AML-193 (cell line): ENCODE results near the gene FCHO2.

Experiments
- DNase-seq, 2 experiments: peaks; one replicate each; lab custom pipeline; 2025; lab: John Stamatoyannopoulos, UW

Gene FCHO2

DNA sequence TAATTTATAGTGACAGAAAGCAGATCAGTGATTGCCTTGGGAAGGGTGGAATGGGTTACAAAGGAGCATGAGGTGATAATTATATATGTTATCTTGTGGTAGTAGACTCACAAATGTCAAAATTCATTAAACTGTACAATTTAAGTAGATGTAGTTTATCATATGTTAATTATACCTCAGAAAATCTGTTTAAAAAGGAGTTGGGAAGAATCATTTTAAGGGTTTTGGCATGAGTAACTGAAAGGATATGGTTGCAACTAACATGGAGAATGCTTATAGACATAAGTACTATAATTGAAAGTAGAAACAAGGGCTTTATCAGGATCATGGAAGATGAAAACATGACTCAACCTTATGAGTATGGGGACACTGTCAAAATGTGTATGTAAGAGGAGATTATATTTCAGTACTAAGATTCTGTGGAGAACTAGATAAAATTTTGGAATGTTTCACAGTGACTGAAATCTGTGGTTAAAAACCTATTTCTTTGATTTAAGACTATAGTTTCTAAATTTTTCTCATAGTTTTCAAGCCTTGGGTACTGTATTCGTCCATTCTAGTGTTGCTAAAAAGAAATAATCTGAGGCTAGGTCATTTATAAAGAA is 73.3 kb downstream of the FCHO2 start:
- no peak for DNase-seq

DNA sequence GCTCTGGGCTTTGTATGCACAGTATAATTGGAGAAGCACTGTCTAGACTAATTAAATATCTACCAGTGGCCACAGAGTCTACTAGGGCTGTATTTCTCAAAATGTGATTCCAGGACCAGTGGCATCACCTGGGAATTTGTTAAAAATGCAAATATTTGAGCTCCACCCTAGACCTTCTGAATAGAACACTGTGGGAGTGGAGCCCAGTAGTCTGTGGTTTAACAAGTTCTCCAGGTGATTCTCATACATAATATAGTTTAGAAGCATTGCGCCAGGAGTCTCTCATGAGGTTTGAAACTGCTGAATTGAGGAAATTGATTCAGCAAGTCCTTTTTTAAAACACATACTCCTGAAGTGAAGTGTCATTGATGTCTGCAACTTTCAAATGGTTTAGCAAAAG is 74.7 kb downstream of the FCHO2 start:
- DNase-seq: no peak

DNA sequence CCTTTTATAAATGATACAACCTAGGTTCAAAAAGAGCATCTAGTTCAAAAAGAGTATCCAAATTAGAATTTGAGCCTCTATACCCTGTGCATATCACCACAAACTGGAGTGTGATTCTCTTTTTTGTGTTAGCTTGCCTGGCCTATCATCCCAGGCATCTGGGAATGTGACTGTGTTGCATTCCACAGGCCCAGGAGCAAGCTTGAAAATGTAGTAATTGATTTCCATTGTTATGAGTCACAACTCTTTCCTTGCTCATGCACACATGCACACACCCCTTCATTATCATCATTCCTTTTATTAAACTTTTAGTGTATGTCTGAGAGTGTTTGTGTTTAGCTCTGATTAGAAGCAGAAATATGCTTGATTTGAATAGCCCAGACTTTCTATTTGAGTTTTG is 75.2 kb downstream of the FCHO2 start:
- no peak for DNase-seq

DNA sequence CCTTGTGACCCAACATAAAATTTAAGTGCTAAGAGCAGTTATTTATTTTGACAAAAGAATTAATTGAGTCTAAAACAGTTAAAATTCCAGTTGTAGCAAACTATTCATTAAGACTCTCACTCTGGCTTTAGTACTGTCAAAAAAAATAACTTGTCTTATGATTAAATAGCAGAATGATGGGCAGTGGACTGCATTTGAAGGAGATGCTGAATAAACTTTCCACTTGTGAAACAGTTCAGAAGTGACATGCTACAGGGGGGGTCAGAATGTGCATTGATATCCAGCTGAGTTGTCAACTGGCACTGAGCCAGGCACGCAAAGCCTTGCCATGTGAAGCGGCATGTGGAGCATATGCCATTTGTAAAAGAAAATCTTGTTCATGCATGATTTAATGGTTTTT is 76.0 kb downstream of the FCHO2 start:
- no peak for DNase-seq

DNA sequence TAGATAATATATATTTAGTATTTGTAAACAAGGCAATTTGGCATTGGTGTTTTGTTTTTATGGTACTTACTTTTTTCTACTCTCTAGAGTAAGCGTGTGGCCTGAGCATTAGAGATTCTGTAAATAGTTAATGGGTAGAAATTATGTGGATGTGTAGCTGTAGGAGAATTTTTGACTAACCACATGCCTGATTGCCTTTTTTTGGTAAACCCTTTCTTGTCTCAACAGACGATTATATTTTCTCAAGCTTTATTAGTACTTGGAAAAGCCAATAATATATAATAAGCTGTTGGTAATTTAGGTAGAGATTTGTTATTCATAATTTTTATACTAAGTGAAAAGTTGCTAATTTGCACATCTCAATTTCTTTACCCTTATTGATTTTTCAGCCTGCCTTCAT is 76.8 kb downstream of the FCHO2 start:
- no peak for DNase-seq

DNA sequence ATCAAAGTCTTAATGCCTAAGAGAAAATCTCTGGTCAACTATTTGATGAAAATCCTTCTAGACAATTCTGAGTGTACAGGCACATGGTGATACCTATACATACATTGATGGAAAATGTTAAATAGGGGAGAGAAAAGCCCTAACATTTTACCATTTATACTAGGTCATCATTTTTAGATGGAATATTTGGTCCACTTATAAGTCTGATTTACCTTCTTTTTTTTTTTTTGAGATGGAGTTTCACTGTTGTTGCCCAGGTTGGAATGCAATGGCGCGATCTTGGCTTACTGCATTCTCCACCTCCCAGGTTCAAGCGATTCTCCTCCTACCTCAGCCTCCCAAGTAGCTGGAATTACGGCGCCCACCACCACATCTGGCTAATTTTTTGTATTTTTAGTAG is 81.7 kb downstream of the FCHO2 start:
- DNase-seq: no peak

DNA sequence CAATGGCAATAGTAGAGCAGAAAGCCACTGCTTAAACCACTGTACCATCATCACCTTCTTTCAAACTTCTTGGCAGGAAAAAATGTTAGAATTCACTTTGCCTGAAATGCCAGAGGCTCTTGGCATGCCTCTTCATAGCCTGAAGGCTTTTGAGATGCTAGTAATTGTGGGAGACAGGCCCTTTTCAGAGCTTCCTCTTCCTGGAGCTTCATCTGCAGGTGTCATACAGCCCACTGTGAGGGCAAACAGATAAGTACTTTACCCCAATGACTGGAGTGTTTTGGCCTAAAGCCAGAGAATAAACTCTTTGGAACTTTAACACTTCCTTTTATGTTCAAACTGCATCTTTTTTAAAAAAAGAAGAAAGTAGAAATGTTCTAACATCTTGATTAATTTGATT is 83.2 kb downstream of the FCHO2 start:
- DNase-seq: no peak

DNA sequence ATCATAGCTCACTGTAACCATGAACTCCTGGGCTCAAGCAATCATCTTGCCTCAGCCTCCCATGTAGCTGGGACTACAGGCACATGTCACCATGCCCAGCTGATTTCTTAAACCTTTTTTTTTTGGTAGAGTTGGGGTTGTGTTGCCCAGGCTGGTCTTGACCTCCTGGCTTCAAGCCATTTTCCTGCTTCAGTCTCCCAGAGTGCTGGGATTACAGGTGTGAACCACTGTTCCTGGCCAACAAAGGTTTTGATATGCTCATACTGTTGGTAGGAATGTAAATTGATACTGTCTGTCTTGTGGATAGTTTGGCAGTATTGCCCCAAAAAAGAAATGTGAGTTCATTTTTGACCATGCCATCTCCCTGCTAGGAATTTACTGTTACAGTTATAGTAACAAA is 87.2 kb downstream of the FCHO2 start:
- no peak for DNase-seq

DNA sequence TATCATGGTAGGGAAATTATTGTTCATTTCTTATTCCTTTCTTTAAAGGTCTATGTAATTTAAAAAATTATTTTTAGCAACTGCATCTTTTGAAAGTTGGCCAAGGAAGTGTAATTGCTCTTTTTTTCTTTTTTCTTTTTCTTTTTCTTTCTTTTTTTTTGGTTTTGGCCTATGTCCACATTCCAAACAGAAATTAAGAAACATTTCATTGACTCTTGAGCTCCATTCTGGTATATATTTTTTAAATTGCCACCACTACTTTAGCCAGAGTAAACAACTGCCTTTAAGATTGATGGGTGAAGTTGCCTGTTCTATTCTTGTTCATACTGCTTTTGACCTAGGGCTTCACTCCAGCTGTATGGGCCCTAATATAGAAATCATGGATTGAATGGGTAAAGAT is 88.7 kb downstream of the FCHO2 start:
- DNase-seq: no peak

DNA sequence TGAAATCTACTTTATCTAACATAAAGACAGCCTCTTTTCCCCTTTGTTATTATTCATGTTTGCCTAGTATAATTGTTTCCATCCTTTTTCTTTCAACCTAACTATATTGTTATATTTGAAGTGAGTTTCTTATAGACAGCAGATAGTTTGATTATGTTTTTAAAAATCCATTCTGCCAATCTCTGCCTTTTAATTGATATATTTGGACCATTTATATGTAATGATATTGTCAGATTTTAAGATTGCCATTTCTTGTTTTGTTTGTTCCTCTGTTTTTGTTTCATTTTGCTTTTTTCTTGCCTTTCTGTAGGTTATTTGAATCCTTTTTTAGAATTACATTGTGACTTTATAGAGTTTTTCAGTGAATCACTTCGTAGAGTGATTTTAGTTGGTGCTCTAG is 89.8 kb downstream of the FCHO2 start:
- DNase-seq: no peak

DNA sequence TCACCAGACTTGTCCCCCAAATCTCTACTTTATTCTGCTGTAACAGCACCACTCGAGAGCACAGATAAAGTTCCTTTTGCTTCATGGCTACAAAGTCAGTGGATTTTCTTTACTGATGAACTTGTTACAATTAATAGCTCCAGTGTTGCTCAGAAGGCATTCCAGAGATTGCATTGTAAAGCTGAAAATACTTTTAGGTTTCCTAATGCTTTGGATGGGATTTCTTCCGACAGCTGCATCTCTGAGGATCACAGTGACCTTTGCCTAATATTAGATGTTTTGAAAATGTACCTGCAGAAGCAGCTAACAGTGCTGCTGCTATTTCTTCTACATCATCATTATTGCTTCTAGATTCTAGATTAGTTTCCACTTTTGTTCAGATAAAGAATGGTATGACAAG is 105.8 kb downstream of the FCHO2 start:
- DNase-seq: no peak

DNA sequence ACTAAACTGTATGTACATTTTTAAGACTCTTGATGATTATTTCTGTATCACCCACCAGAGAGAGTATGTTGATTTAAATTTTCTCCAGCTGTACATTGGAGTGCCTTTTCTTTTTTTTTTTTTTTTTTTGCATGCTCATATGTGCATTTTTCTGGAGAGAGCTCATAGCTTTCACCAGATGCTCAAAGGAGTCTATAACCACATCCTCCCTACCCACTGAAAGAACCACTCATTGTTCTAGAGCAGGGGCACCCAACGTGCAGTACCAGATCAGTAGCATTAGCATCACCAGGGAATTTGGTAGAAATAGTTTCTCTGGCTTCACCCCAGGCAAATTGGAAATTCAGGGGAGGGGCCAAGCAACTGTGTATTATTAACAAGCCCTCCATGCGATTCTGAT is 110.6 kb downstream of the FCHO2 start:
- no peak for DNase-seq

DNA sequence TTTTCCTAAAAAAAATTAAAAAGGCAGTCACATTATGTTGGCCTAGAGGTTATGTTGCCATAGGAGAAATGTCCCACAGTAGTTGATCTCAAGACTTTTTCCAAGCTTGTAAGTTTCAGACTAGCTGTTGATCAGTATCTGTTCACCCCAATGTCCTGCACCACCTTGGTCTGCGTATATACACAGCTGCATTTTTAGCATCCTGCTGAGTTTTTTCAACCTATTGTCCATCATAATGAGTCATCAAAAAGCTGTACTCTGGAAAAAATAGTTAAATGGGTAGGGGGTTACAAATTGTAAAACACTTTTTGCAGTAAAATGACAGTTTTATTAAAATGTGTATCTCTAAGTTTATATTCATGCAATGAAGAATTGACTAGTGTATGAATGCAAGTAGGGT is 111.4 kb downstream of the FCHO2 start:
- DNase-seq: no peak

DNA sequence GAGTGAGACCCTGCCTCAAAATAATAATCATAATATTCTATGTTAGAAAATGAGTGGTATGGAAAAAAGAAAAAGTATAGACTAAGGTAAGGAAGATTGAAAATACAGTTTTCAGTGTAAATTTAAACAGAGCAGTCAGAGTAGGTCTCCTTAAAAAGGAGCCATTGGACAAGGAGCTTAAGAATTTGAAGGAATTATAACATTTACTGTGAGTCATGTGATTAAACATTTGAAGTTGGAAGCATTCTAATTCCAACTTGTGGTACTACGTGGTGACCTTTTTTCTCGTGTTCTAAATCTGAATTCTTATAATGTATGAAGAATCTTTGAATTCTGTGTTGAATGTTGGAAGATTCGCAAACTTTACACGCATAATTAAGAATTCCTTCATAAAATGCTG is 125.3 kb downstream of the FCHO2 start:
- DNase-seq: no peak

DNA sequence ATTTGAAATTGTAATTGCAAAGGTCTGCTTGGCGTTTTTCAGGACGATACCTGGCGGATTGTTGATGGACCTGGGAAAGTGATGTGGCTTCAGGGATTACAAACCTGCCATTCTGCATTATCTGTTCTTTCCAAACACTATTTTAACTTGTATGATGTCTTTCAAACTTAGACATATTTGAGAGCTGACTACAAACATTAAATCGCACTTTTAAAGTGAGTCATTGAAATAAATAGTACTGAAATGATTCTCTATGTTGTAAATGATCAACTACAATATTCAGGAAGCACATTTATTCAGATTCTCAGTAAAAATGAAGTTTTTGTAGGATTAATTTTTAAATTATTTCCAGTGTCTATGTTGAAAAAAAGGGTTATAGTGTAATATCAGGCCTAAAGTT is 132.2 kb downstream of the FCHO2 start:
- no peak for DNase-seq

DNA sequence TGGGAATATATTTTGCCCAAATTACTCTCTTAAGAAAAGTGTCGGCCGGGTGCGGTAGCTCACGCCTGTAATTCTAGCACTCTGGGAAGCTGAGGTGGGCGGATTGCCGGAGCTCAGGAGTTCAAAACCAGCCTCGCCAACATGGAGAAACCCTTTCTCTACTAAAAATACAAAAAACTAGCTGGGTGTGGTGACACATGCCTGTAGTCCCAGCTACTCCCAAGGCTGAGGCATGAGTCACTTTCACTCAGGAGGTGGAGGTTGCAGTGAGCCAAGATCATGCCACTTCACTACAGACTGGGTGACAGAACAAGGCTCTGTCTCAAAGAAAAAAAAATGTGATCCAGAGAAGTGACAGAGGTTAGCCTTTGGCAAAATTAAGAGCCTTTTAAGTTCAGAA is 138.1 kb downstream of the FCHO2 start:
- no peak for DNase-seq

DNA sequence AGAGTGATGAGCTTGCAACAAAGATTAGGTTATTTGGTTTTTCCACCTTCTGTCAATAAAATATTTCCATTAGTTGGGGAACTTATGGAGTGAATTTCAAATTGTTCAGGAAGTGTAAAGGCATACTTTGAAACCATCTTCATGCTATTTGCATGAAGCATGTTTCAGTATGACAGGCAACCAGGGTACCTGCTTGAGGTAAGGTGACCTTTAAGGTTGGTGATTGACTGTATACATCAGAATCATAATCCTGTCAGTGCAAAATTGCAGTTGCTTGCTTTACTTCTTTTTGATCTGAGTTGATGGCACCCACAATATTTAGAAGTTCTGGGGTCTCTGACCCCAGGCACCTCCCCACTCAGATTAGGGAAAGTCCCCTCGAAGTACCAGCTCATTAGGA is 138.6 kb downstream of the FCHO2 start:
- no peak for DNase-seq

DNA sequence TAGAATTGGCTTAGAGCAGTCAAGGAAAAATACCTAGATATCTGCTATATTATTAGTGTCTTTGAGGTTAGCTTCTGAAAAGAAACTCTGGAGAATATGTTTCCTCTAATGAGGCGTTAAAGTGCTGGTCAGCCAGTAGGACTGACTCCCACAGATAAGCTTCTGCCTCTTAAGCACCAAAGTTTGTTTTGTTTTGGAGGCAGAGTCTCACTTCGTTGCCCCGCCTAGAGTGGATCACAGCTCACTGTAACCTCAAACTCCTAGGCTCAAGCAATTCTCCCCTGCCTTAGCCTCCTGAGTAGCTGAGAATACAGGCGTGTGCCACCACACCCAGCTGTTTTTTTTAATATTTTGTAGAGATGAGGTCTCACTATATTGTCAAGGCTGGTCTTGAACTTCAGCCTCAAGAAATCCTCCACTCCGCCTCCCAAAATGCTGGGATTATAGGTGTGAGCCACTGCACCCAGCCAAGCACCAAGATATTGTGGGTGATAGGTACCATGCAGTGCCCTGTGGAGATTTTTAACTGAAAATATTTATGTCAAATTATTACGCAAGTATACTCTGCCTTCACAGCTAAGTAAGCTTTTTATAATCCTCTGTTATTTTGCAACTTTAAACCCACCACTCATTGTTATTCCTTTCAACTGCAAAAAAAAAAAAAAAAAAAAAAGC is 139.9 kb downstream of the FCHO2 start:
- no peak for DNase-seq

DNA sequence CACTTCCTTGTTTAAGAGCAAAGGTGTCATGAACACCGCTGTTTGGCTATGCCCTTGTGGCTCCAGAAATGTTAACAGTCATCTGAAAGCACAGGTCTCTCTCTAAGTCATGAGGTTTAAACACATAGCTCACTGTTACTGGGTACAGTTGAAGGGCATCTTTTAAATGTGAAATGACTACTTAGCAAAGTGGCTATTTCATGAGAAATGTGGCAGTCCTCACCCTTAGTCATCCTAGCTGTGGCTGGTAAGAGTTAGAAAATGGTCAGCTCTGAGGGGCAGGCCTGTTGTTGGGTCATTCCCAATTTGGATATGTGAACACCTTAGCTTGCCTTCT is 140.4 kb downstream of the FCHO2 start:
- DNase-seq: no peak

DNA sequence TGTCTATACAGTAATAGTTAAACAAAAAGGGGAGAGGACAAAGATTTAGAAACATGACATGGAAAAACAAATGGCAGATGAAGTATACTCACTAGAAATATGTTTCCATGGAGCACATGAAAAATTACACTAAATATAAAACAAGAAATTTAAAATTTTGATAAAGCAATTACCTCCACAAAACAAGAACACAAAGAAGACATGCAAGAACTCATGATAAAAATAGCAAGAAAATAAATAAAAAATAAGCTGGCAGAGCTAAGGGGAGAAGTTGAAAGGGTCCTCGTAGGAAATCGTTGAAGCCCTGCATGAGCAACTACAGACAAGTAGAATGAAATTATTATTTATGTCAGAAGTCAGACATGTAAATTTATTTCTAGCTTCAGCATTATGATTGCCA is 141.9 kb downstream of the FCHO2 start:
- DNase-seq: no peak

DNA sequence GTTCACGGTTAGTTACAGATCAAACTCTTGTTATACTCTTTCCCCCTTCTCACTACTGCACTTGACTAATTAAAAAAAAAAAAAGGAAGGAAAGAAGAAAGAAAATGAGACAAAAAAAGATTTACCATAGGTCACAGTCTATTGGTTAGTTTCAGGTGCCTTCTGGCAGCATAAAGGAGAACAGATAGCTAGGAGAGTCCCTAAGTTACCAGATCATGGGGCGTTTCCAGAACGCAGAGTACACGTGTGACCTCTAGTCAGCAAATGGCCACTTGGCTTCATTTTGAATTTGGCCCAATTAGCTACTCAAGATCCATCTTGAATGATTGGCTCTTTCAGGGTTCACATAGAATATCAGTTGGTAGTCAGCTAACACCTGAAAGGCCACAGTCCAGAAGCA is 144.3 kb downstream of the FCHO2 start:
- DNase-seq: no peak

DNA sequence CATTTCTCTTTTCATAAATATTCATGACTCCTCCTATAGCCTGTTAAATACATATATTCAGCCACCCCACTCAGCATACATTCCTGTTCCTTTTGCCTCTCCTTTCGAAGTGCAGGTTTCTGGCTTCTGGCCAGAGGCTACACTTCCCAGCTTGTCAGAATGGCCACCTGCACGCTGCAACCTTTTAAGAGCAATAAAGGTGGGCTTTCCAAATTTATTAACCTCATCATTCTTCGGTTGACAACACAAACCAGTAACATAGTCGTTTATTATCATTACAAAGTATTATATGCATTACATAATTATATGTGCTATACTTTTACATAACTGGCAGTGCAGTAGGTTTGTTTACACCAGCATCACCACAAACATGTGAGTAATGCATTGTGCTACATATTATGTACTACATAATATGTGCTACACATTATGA is 148.0 kb downstream of the FCHO2 start:
- DNase-seq: no peak

DNA sequence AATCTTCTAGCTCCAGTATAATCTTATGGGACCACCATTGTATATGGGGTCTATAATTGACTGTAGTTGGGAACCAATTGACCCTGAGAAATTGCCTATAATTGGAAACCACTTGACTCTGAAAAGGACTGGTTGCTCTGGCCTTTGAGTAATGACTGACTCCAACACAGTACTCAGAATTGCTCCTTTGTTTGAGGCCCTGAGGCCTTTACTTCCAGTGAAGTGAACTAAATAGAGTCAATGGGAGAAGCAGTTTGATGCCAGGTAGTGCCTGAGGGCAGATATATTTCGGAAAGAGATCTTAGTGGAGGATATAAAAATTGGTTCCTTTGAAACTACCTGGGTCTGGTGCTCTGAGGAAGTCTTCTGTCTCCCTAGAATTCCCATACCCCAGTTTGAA is 148.5 kb downstream of the FCHO2 start:
- DNase-seq: no peak

DNA sequence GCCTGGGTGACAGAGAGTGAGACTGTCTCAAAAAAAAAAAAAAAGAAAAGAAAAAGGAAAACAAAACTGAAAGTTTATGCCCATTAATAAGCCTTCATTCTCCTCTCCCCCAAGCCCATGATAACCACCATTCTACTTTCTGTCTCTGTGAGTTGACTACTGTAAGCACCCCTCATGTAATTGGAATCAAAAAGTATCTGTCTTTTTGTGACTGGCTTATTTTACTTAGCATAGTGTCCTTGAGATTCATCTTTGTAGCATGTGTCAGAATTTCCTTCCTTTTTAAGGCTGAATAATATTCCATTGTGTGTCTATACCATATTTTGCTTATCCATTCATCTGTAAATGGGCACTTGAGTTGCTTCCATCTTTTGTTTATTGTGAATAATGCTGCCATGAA is 150.5 kb downstream of the FCHO2 start:
- DNase-seq: no peak

DNA sequence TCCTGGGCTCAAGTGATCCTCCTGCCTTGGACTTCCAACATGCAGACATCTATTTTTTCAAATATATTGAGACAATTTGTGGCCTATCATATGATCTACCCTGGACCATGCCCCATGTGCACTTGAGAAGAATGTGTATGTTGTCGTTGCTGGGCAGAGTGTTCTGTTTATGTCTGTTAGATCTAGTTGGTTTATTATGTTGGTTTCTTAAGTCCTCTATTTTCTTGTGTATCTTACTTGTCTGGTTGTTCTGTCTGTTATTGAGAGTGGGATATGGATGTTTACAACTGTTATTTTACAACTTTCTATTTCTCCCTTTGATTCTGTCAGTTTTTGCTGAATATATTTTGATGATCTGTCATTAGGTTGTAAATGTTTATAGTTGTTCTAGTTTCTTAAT is 154.3 kb downstream of the FCHO2 start:
- DNase-seq: no peak
